Astrocyte (in vitro differentiated cells and primary cell): ENCODE results near the gene NFIA. TPM values are rescaled to one million over a fixed set of nuclear protein-coding genes. Genes with fewer than 3 reads are reported as not detected.

Source experiments
- DNase-seq: peaks from one replicate; pipeline ENCODE4 v3.0.0-alpha.2; 2010; ENCODE audit warnings: low read depth
- FAIRE-seq: peaks from 2 replicates; lab custom pipeline; 2011; peaks lifted over from hg19 to GRCh38; lab: Jason Lieb, UNC
- H2AFZ ChIP-seq: 2 replicates; pipeline ENCODE4 v1.6.0; 2012; ENCODE audit warnings: low read depth, low read length, inconsistent platforms
- H3K27ac ChIP-seq: 2 replicates; pipeline ENCODE4 v1.5.1; 2011; ENCODE audit warnings: low read depth, low read length, inconsistent platforms
- H3K27me3 ChIP-seq: 2 replicates; pipeline ENCODE4 v1.6.0; 2011; ENCODE audit warnings: low read length, inconsistent platforms; ENCODE audit not compliant: insufficient read depth
- H3K36me3 ChIP-seq: 2 replicates; pipeline ENCODE4 v1.5.1; 2011; ENCODE audit warnings: low read length, inconsistent platforms; ENCODE audit not compliant: insufficient read depth
- H3K4me1 ChIP-seq: 2 replicates; pipeline ENCODE4 v1.5.1; 2011; ENCODE audit warnings: low read length, inconsistent platforms; ENCODE audit not compliant: insufficient read depth
- H3K4me2 ChIP-seq: 2 replicates; pipeline ENCODE4 v1.6.0; 2012; ENCODE audit warnings: low read length, inconsistent platforms
- H3K4me3 ChIP-seq: 2 replicates; pipeline ENCODE4 v1.5.1; 2011; ENCODE audit warnings: low read depth, mild to moderate bottlenecking, low read length, inconsistent platforms; ENCODE audit not compliant: insufficient read depth
- H3K79me2 ChIP-seq: 2 replicates; pipeline ENCODE4 v1.6.0; 2012; ENCODE audit warnings: mild to moderate bottlenecking, low read length, inconsistent platforms; ENCODE audit not compliant: insufficient read depth
- H3K9ac ChIP-seq: 2 replicates; pipeline ENCODE4 v1.6.0; 2012; ENCODE audit warnings: mild to moderate bottlenecking, low read length, inconsistent platforms
- H3K9me3 ChIP-seq: 2 replicates; pipeline ENCODE4 v1.5.1; 2012; ENCODE audit warnings: low read depth, mild to moderate bottlenecking, low read length, inconsistent platforms; ENCODE audit not compliant: insufficient read depth
- H4K20me1 ChIP-seq: 2 replicates; pipeline ENCODE4 v1.6.0; 2012; ENCODE audit warnings: low read length, inconsistent platforms; ENCODE audit not compliant: insufficient read depth
- H3K27ac Mint-ChIP-seq: one replicate; pipeline ENCODE4 v1.8.0; 2021; ENCODE audit warnings: mild to moderate bottlenecking, mixed read lengths; ENCODE audit not compliant: unreplicated experiment
- H3K27me3 Mint-ChIP-seq: one replicate; pipeline ENCODE4 v1.8.0; 2021; ENCODE audit warnings: low read depth, mixed read lengths; ENCODE audit not compliant: unreplicated experiment
- H3K36me3 Mint-ChIP-seq: one replicate; pipeline ENCODE4 v1.8.0; 2021; ENCODE audit warnings: low read depth, mixed read lengths; ENCODE audit not compliant: unreplicated experiment
- H3K4me1 Mint-ChIP-seq: one replicate; pipeline ENCODE4 v1.8.0; 2021; ENCODE audit warnings: low read depth, mixed read lengths; ENCODE audit not compliant: unreplicated experiment
- H3K4me3 Mint-ChIP-seq: one replicate; pipeline ENCODE4 v1.8.0; 2021; ENCODE audit warnings: mild to moderate bottlenecking, moderate library complexity, mixed read lengths; ENCODE audit not compliant: unreplicated experiment
- H3K9me3 Mint-ChIP-seq: one replicate; pipeline ENCODE4 v1.8.0; 2021; ENCODE audit warnings: mild to moderate bottlenecking, mixed read lengths; ENCODE audit not compliant: unreplicated experiment
- CTCF ChIP-seq: IDR thresholded peaks from 2 replicates; pipeline ENCODE4 v1.5.1; 2011; ENCODE audit warnings: low read depth, mild to moderate bottlenecking, inconsistent platforms, low read length, moderate library complexity; ENCODE audit not compliant: insufficient read depth
- EZH2 ChIP-seq: IDR thresholded peaks from 2 replicates; pipeline ENCODE4 v1.6.1; 2012; ENCODE audit warnings: mild to moderate bottlenecking, low read length, inconsistent platforms; ENCODE audit not compliant: insufficient read depth
- total RNA-seq: library from RNA; stranded (reverse); gene quantifications from 2 replicates; pipeline ENCODE4 v1.2.1, GENCODE V29; 2021

Gene NFIA
- total RNA-seq, 1 donor from 2014 or later = 4.6 TPM

GRCh38 chr1:61116421-61116820 is 34.1 kb downstream of the NFIA start:
- Histone ChIP-seq H3K4me2 (no peak overlapping the region), H3K79me2 (no peaks in the 10 kb centered on the region), H3K4me1 (no peaks in the 10 kb centered on the region), H4K20me1 (no peaks in the 10 kb centered on the region), H3K9me3 (no peaks in the 10 kb centered on the region), H3K9ac (no peak overlapping the region), H3K4me3 (no peak overlapping the region), H2AFZ (no peak overlapping the region), H3K27ac (no peak overlapping the region), H3K27me3 (no peaks in the 10 kb centered on the region), H3K36me3 (no peaks in the 10 kb centered on the region)
- peaks cover 2% of the 10 kb centered on the region for H3K9me3 Mint-ChIP-seq
- no peak for DNase-seq
- peaks cover 10% of the 10 kb centered on the region for H3K4me1 Mint-ChIP-seq
- FAIRE-seq = peak; percentile 29
- H3K27me3 Mint-ChIP-seq = peaks cover 7% of the 10 kb centered on the region
- no peak overlapping the region for H3K4me3 Mint-ChIP-seq
- no peak overlapping the region for H3K27ac Mint-ChIP-seq
- TF ChIP-seq EZH2 (no peak), CTCF (no peak)
- no peaks in the 10 kb centered on the region for H3K36me3 Mint-ChIP-seq

- DNase-seq (no peak), FAIRE-seq (no peak)
- Mint-ChIP-seq H3K4me1 (peaks cover 14% of the 10 kb centered on the region), H3K9me3 (peaks cover 2% of the 10 kb centered on the region), H3K36me3 (no peaks in the 10 kb centered on the region), H3K27ac (no peak overlapping the region), H3K4me3 (no peak overlapping the region), H3K27me3 (peaks cover 7% of the 10 kb centered on the region)
- H3K79me2 ChIP-seq = no peaks in the 10 kb centered on the region
- H3K9ac ChIP-seq = no peak overlapping the region
- no peak overlapping the region for H2AFZ ChIP-seq
- no peaks in the 10 kb centered on the region for H3K4me1 ChIP-seq
- H3K36me3 ChIP-seq = no peaks in the 10 kb centered on the region
- TF ChIP-seq CTCF = no peak
- TF ChIP-seq EZH2 = no peak
- no peaks in the 10 kb centered on the region for H3K27me3 ChIP-seq
- no peaks in the 10 kb centered on the region for H4K20me1 ChIP-seq
- H3K27ac ChIP-seq = no peak overlapping the region
- no peak overlapping the region for H3K4me3 ChIP-seq
- no peak overlapping the region for H3K4me2 ChIP-seq
- H3K9me3 ChIP-seq = no peaks in the 10 kb centered on the region
Observed at GRCh38 chr1:61117283-61117682, 34.9 kb downstream of the NFIA start.

GRCh38 chr1:61119085-61119484 is 36.7 kb downstream of the NFIA start:
- Histone ChIP-seq H3K4me3 (no peak overlapping the region), H3K27me3 (no peaks in the 10 kb centered on the region), H3K4me1 (no peaks in the 10 kb centered on the region), H3K27ac (no peak overlapping the region), H3K9ac (no peak overlapping the region), H3K79me2 (no peaks in the 10 kb centered on the region), H4K20me1 (no peaks in the 10 kb centered on the region), H3K4me2 (no peak overlapping the region), H2AFZ (no peak overlapping the region), H3K36me3 (no peaks in the 10 kb centered on the region), H3K9me3 (no peaks in the 10 kb centered on the region)
- FAIRE-seq (no peak), DNase-seq (no peak)
- TF ChIP-seq EZH2 = no peak
- TF ChIP-seq CTCF = no peak
- no peaks in the 10 kb centered on the region for H3K36me3 Mint-ChIP-seq
- no peaks in the 10 kb centered on the region for H3K9me3 Mint-ChIP-seq
- H3K4me1 Mint-ChIP-seq = peaks cover 14% of the 10 kb centered on the region
- H3K4me3 Mint-ChIP-seq = no peak overlapping the region
- no peak overlapping the region for H3K27ac Mint-ChIP-seq
- peaks cover 7% of the 10 kb centered on the region for H3K27me3 Mint-ChIP-seq
